Left lung (tissue), 10 donors: Measurements from ENCODE around the gene NAV2. TPM values are rescaled to one million over a fixed set of nuclear protein-coding genes. Genes with fewer than 3 reads are reported as not detected.

Experiments used
- ATAC-seq: fragments of 200-7000 bp; cut with Tn5 transposase; one replicate; pipeline ENCODE4 v1.9.1; 2020; ENCODE audit warnings: moderate library complexity
- DNase-seq, 4 donors: peaks; one replicate each; pipeline ENCODE4 v3.0.0-alpha.2; 2013 to 2020
- H3K27ac ChIP-seq, 2 donors: fragments of 200-600 bp; sonication (generic) in 1 of 2; one replicate each; pipeline versions ENCODE4 v1.5.0 to v1.8.0; 2020 to 2021
- H3K27me3 ChIP-seq, 2 donors: fragments of 200-600 bp; sonication (generic) in 1 of 2; one replicate each; pipeline versions ENCODE4 v1.5.0 to v1.8.0; 2020 to 2021
- H3K36me3 ChIP-seq, 2 donors: fragments of 200-600 bp; sonication (generic) in 1 of 2; one replicate each; pipeline versions ENCODE4 v1.5.0 to v1.8.0; 2020 to 2021
- H3K4me1 ChIP-seq, 2 donors: fragments of 200-600 bp; one replicate each; pipeline ENCODE4 v1.8.0; 2021
- H3K4me3 ChIP-seq, 2 donors: fragments of 200-600 bp; sonication (generic) in 1 of 2; one replicate each; pipeline versions ENCODE4 v1.5.0 to v1.8.0; 2020 to 2021; ENCODE audit warnings: mild to moderate bottlenecking in 1 of 2
- H3K9me3 ChIP-seq, 2 donors: fragments of 200-600 bp; sonication (generic) in 1 of 2; one replicate each; pipeline versions ENCODE4 v1.5.0 to v1.8.0; 2020 to 2021
- intact Hi-C, 2 donors: fragments of 100-400 bp; cut with DNase I; formaldehyde crosslinking; loops; one replicate each; pipeline versions ENCODE4 v1.11.2 to v1.14.2; 2022
- polyA plus RNA-seq, 6 donors: library from polyadenylated mRNA; unstranded; fragments of 120-200 nt; gene quantifications; one replicate each; pipeline ENCODE4 v1.2.1, GENCODE V29; 2013; ENCODE audit not compliant: insufficient read length in 6 of 6
- total RNA-seq, 2 donors: library from RNA; stranded (reverse); fragmentation: NEBNext Ultra II Directional; extraction: Animal tissue kit (Norgen Biotek cat#: 25700); gene quantifications; one replicate each; pipeline ENCODE4 v1.2.1, GENCODE V29; 2021
- TF ChIP-seq, protein P1 (sequence below), 2 donors: fragments of 200-600 bp; sonication (generic) in 1 of 2; IDR thresholded peaks; one replicate each; pipeline versions ENCODE4 v1.5.0 to v1.8.0; 2021; ENCODE audit warnings: antibody characterized with exemption in 2 of 2
- donor health status: DM: no; HTN: yes; CAD: no.
- donor health status: DM: no; HTN: no; CAD: no.

The NAV2 gene
- total and polyA plus RNA-seq, 8 donors = 18.0 to 59.9 (median 23.1) TPM

DNA sequence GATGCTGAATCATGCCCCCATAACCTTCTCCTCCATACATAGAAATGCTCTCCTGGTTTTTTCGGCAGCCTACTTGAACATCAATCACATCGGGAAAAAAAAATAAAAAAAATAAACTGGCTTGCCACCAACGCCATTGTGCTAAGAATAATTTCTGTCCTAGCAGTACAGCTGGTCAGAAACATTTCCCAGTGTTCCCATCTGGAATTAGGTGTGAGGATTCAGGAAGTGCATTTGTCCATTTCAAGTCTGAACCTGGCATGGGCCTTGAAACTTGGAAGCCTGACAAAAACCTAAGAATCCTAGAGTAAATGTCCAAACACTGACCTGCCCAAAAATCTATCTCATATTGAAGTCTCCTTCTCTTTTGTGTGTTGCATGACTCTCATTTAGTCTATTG, 16.6 kb upstream of the NAV2 start:
- no peak overlapping the region for H3K4me3 ChIP-seq
- H3K36me3 ChIP-seq = no peaks in the 10 kb centered on the region
- DNase-seq (no peak), ATAC-seq (no peak)
- H3K9me3 ChIP-seq = no peaks in the 10 kb centered on the region
- intact Hi-C loops = no loop called here
- H3K27ac ChIP-seq = no peak overlapping the region
- TF ChIP-seq, protein P1, sequence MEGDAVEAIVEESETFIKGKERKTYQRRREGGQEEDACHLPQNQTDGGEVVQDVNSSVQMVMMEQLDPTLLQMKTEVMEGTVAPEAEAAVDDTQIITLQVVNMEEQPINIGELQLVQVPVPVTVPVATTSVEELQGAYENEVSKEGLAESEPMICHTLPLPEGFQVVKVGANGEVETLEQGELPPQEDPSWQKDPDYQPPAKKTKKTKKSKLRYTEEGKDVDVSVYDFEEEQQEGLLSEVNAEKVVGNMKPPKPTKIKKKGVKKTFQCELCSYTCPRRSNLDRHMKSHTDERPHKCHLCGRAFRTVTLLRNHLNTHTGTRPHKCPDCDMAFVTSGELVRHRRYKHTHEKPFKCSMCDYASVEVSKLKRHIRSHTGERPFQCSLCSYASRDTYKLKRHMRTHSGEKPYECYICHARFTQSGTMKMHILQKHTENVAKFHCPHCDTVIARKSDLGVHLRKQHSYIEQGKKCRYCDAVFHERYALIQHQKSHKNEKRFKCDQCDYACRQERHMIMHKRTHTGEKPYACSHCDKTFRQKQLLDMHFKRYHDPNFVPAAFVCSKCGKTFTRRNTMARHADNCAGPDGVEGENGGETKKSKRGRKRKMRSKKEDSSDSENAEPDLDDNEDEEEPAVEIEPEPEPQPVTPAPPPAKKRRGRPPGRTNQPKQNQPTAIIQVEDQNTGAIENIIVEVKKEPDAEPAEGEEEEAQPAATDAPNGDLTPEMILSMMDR (IDR thresholded peaks at IDR 0.05) = no peak
- no peaks in the 10 kb centered on the region for H3K4me1 ChIP-seq
- no peaks in the 10 kb centered on the region for H3K27me3 ChIP-seq

DNA sequence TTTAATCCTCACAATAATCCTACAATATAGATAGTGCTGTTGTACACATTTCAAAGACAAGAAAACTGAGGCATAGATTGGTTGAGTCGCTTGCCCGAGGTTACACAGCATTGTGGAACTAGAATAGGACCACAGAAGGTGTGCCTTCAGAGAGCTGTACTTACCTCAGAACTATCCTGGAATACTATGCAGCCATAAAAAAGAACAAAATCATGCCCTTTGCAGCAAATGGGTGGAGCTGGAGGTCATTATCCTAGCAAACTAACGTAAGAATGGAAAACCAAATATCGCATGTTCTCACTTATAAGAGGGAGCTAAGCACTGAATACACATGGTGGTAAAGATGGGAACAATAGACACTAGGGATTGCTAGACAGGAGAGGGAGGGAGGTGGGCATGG, 15.7 kb upstream of the NAV2 start:
- ATAC-seq (no peak), DNase-seq (no peak)
- intact Hi-C loops = no loop called here
- no peak overlapping the region for H3K4me3 ChIP-seq
- H3K27me3 ChIP-seq = no peaks in the 10 kb centered on the region
- TF ChIP-seq, protein P1 (IDR thresholded peaks at IDR 0.05) = no peak
- H3K27ac ChIP-seq = no peak overlapping the region
- no peaks in the 10 kb centered on the region for H3K9me3 ChIP-seq
- H3K4me1 ChIP-seq = no peaks in the 10 kb centered on the region
- no peaks in the 10 kb centered on the region for H3K36me3 ChIP-seq

DNA sequence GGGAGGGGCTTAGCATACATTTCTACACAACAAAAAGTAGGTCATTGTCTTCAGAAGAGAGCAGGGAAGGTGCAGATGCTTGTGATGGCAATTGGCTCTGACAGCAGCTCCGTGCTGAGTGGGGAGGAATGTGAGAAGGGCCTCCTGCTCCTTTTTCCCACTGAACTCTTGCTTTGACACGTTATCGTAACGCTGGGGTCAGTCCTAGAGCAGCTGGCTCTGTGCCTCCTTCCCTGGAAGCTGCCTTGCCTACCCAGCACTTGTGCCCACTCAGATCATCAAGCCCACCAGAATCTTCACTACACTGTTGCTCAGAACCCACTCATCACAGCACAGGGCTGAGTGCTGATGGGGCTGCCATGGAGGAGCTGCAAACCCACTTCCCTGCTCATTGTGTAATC, 14.9 kb upstream of the NAV2 start:
- ATAC-seq (no peak), DNase-seq (no peak)
- no peak overlapping the region for H3K27ac ChIP-seq
- H3K27me3 ChIP-seq = no peaks in the 10 kb centered on the region
- no peaks in the 10 kb centered on the region for H3K36me3 ChIP-seq
- no peaks in the 10 kb centered on the region for H3K9me3 ChIP-seq
- H3K4me1 ChIP-seq = no peaks in the 10 kb centered on the region
- TF ChIP-seq, protein P1 (IDR thresholded peaks at IDR 0.05) = no peak
- intact Hi-C loops = no loop called here
- no peak overlapping the region for H3K4me3 ChIP-seq

DNA sequence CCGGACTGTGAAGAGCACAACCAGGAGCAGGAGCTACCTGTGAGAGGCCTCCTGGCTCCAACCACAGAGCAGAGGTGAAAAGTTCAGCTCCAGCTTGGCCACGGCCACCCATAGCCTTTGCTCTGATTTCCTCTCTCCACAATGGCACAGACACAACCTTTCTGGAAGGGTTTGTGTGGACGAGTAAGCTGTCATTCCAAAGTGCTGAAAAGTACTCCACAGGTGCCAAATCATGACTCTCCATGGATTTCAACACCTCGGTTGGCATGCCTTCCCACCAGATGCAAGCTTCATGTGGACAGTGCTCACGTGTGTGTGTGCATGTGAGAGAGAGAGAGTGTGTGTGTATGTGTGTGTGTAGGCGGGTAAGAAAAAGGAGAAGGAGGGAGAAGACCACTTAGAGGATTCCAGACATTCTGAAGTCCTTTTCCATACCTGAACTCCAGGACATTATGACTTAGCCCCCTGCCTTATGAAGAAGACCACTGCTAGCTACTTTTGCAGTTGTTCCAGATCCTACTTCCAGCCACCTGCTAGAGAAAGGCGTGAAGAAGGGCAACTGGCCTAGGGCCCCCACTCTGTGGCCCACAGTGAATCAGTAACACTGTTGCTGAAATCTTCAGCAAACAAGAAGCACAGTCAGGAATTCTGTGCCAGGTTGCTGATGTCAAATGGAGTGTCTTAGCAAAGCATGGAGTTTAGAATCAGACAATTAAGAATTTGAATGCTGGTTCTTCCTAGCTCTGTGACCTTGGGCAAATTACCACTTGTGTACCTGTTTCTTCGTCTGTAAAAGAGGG, 13.9 kb upstream of the NAV2 start:
- ATAC-seq (no peak), DNase-seq (no peak)
- TF ChIP-seq, protein P1 (IDR thresholded peaks at IDR 0.05) = no peak
- Histone ChIP-seq H3K36me3 (no peaks in the 10 kb centered on the region), H3K27me3 (no peaks in the 10 kb centered on the region), H3K4me1 (no peaks in the 10 kb centered on the region), H3K4me3 (no peak overlapping the region), H3K9me3 (no peaks in the 10 kb centered on the region), H3K27ac (no peak overlapping the region)
- intact Hi-C loops = no loop called here

DNA sequence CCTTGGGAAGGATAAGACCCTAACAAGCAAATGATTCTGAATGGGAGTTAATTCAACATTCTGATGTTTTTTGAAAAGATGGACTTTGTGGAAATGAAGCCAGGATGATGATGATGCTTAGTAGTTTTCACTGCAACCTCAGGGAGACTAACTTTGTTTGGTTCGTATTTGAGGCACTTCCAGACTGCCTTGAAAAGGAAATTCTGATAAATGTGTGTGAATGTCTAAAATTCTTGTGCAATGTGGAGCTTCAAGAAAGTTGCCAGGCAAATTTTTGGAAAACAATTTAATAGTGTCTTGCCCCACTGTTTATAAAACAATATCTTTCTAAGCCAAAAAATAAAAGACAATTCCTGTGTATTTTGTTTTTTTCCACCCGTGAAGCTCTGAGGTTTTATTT, 11.2 kb upstream of the NAV2 start:
- Histone ChIP-seq H3K4me3 (no peak overlapping the region), H3K36me3 (no peaks in the 10 kb centered on the region), H3K4me1 (peaks cover 0 to 9% of the 10 kb centered on the region in 2 donors), H3K9me3 (no peaks in the 10 kb centered on the region), H3K27me3 (no peaks in the 10 kb centered on the region), H3K27ac (no peak overlapping the region)
- no peak for DNase-seq
- intact Hi-C loops = no loop called here
- TF ChIP-seq, protein P1 (IDR thresholded peaks at IDR 0.05) = no peak
- peak; percentile 29 for ATAC-seq
